HCT116 (cell line): ENCODE data around the gene GFPT2. TPM values are rescaled to one million over a fixed set of nuclear protein-coding genes. Genes with fewer than 3 reads are reported as not detected.

ENCODE experiments used
- ATAC-seq: fragments of 200-7000 bp; cut with Tn5 transposase; 2 replicates; pipeline ENCODE4 v1.9.1; 2020; ENCODE audit warnings: mild to moderate bottlenecking, moderate library complexity
- BruUV-seq: library from RNA; stranded (reverse); fragments of 400-500 nt; replicated peaks from 2 replicates; lab custom pipeline; 2021; lab: Mats Ljungman, UMichigan
- CTCF ChIA-PET: fragments of 300-600 bp; sonication (Branson Sonifier 250); formaldehyde crosslinking; loops from one replicate; lab custom pipeline; 2021; ENCODE audit warnings: antibody characterized with exemption; lab: Charles Lee
- POLR2A ChIA-PET: fragments of 300-600, 350-600 bp; sonication (Branson Sonifier 250); formaldehyde crosslinking; loops from one replicate; lab custom pipeline; 2021; ENCODE audit warnings: antibody characterized with exemption; lab: Charles Lee
- RAD21 ChIA-PET, 2 experiments: fragments of 300-600 bp; sonication (Branson Sonifier 250); formaldehyde crosslinking; loops; one replicate each; lab custom pipeline; 2023; ENCODE audit warnings: low total read pairs in 2 of 2; ENCODE audit not compliant: uncharacterized antibody in 2 of 2, unreplicated experiment in 2 of 2, low non-redundant PET in 1 of 2; lab: Charles Lee
- DNase-seq: peaks from one replicate; pipeline ENCODE4 v3.0.0-alpha.2; 2010; ENCODE audit warnings: low read depth, low spot score
- H2AFZ ChIP-seq: fragments of 200-600 bp; shearing (Covaris generic), sonication (generic); 2 replicates; pipeline ENCODE4 v1.6.1; 2017; ENCODE audit warnings: low read depth, mixed run types, mixed read lengths, antibody characterized with exemption, low read length; ENCODE audit not compliant: poor library complexity, severe bottlenecking
- H3K27ac ChIP-seq: 2 replicates; pipeline ENCODE4 v1.5.1; 2012; ENCODE audit warnings: low read depth, low read length
- H3K27me3 ChIP-seq: fragments of 200-600 bp; sonication (generic); 2 replicates; pipeline ENCODE4 v1.6.1; 2016; ENCODE audit warnings: mixed run types, low read length, mixed read lengths; ENCODE audit not compliant: insufficient read depth
- H3K36me3 ChIP-seq, 2 experiments: fragments of 200-500 bp in 1 of 2; fragments of 200-600 bp in 1 of 2; sonication (Bioruptor generic) in 1 of 2; sonication (generic) in 1 of 2; 2 replicates each; pipeline versions ENCODE4 v1.5.1 to v1.6.1; 2014 to 2016; ENCODE audit warnings: low read length in 2 of 2, inconsistent platforms in 1 of 2, mixed read lengths in 1 of 2, mixed run types in 1 of 2; ENCODE audit not compliant: insufficient read depth in 2 of 2, control insufficient read depth in 1 of 2
- H3K4me1 ChIP-seq, 2 experiments: fragments of 200-600 bp in 1 of 2; sonication (generic) in 1 of 2; 2 replicates each; pipeline versions ENCODE4 v1.5.1 to v1.6.1; 2012 to 2017; ENCODE audit warnings: low read length in 2 of 2, inconsistent platforms in 1 of 2, mild to moderate bottlenecking in 1 of 2, mixed read lengths in 1 of 2, mixed run types in 1 of 2, moderate library complexity in 1 of 2; ENCODE audit not compliant: insufficient read depth in 2 of 2, control insufficient read depth in 1 of 2
- H3K4me2 ChIP-seq: fragments of 200-600 bp; sonication (generic); 2 replicates; pipeline ENCODE4 v1.6.1; 2017; ENCODE audit warnings: mixed run types, low read length, mixed read lengths
- H3K4me3 ChIP-seq, 2 experiments: fragments of 200-600 bp in 1 of 2; sonication (generic) in 1 of 2; replicated peaks in 1 of 2; 2 replicates each; pipeline ENCODE4 v1.5.1; 2011 to 2016; ENCODE audit warnings: low read length in 2 of 2, control low read depth in 1 of 2, low read depth in 1 of 2, mild to moderate bottlenecking in 1 of 2, mixed read lengths in 1 of 2, mixed run types in 1 of 2
- H3K79me2 ChIP-seq: fragments of 200-600 bp; sonication (generic); 2 replicates; pipeline ENCODE4 v1.6.1; 2017; ENCODE audit warnings: mild to moderate bottlenecking, mixed run types, low read length, moderate library complexity, mixed read lengths; ENCODE audit not compliant: insufficient read depth
- H3K9ac ChIP-seq: fragments of 200-600 bp; sonication (generic); 2 replicates; pipeline ENCODE4 v1.6.1; 2016; ENCODE audit warnings: low read length, mixed read lengths
- H3K9me2 ChIP-seq: fragments of 200-600 bp; sonication (generic), shearing (Covaris generic); 2 replicates; pipeline ENCODE4 v1.6.1; 2017; ENCODE audit warnings: mixed run types, mild to moderate bottlenecking, moderate library complexity; ENCODE audit not compliant: insufficient read depth
- H3K9me3 ChIP-seq, 2 experiments: fragments of 200-500 bp in 1 of 2; fragments of 200-600 bp in 1 of 2; sonication (Bioruptor generic) in 1 of 2; sonication (generic) in 1 of 2; 2 replicates each; pipeline ENCODE4 v1.6.1; 2014 to 2017; ENCODE audit warnings: low read length in 2 of 2, mixed read lengths in 2 of 2, inconsistent platforms in 1 of 2, low read depth in 1 of 2, mild to moderate bottlenecking in 1 of 2, mixed run types in 1 of 2, moderate library complexity in 1 of 2; ENCODE audit not compliant: control insufficient read depth in 1 of 2, insufficient read depth in 1 of 2
- H4K20me1 ChIP-seq: fragments of 200-600 bp; sonication (generic), shearing (Covaris generic); 2 replicates; pipeline ENCODE4 v1.6.1; 2017; ENCODE audit warnings: mixed run types, mild to moderate bottlenecking, moderate library complexity; ENCODE audit not compliant: insufficient read depth
- CTCF ChIP-seq, 3 experiments: fragments of 200-600 bp in 1 of 3; sonication (generic) in 1 of 3; IDR thresholded peaks in 2 of 3; conservative IDR thresholded peaks in 1 of 3; 2 replicates each; pipeline ENCODE4 v1.5.1; 2012 to 2017; ENCODE audit warnings: low read depth in 2 of 3, low read length in 2 of 3, antibody characterized with exemption in 1 of 3, borderline replicate concordance in 1 of 3, control low read depth in 1 of 3, mild to moderate bottlenecking in 1 of 3, mixed read lengths in 1 of 3, mixed run types in 1 of 3, moderate library complexity in 1 of 3; ENCODE audit not compliant: insufficient read depth in 1 of 3
- EGR1 ChIP-seq: IDR thresholded peaks from 2 replicates; pipeline ENCODE4 v1.6.1; 2012; ENCODE audit warnings: low read depth
- EZH2phosphoT487 ChIP-seq: fragments of 200-600 bp; IDR thresholded peaks from 2 replicates; pipeline ENCODE4 v1.6.1; 2018; ENCODE audit warnings: antibody characterized with exemption, borderline replicate concordance
- FOSL1 ChIP-seq: IDR thresholded peaks from 2 replicates; pipeline ENCODE4 v1.6.1; 2012; ENCODE audit warnings: low read depth
- JUND ChIP-seq: IDR thresholded peaks from 2 replicates; pipeline ENCODE4 v1.6.1; 2012
- MAX ChIP-seq: IDR thresholded peaks from 2 replicates; pipeline ENCODE4 v1.6.1; 2012
- POLR2AphosphoS5 ChIP-seq: IDR thresholded peaks from 2 replicates; pipeline ENCODE4 v1.6.1; 2011; ENCODE audit warnings: mild to moderate bottlenecking, low read depth, low read length, moderate library complexity
- REST ChIP-seq: IDR thresholded peaks from 2 replicates; pipeline ENCODE4 v1.6.1; 2012; ENCODE audit warnings: low read depth
- SRF ChIP-seq: IDR thresholded peaks from 2 replicates; pipeline ENCODE4 v1.6.1; 2012; ENCODE audit warnings: low read depth
- ZBTB33 ChIP-seq: IDR thresholded peaks from 2 replicates; pipeline ENCODE4 v1.6.1; 2011; ENCODE audit warnings: mild to moderate bottlenecking, low read length, moderate library complexity; ENCODE audit not compliant: insufficient replicate concordance; ENCODE audit errors: extremely low read depth
- ZFX ChIP-seq: fragments of 450-650 bp; IDR thresholded peaks from 2 replicates; pipeline ENCODE4 v1.6.1; 2017
- intact Hi-C: fragments of 100-400 bp; cut with micrococcal nuclease; formaldehyde crosslinking; loops from 2 replicates; pipeline ENCODE4 v1.10.0; 2022
- total RNA-seq: library from RNA; stranded (reverse); gene quantifications from one replicate; pipeline ENCODE4 v1.2.1, GENCODE V29; 2021; ENCODE audit not compliant: unreplicated experiment

The GFPT2 gene
- total RNA-seq, 1 experiment from 2014 or later: 16.1 TPM

- ChIA-PET RAD21 (no interaction called here), POLR2A (no interaction called here), CTCF (interaction anchor here (0.7 to 3.6 kb wide), 11 partner anchors 8 to 200 kb away, joined by 3 to 31 read pairs (median 3); partner anchors contain the start of genes CNOT6 and MAPK9)
- Histone ChIP-seq H3K36me3 (no peaks in the 10 kb centered on the region), H3K4me3 (no peak overlapping the region), H3K79me2 (no peaks in the 10 kb centered on the region), H3K9ac (no peak overlapping the region), H3K27ac (no peak overlapping the region), H3K4me1 (no peaks in the 10 kb centered on the region), H3K9me2 (no peaks in the 10 kb centered on the region), H3K27me3 (no peaks in the 10 kb centered on the region), H4K20me1 (no peaks in the 10 kb centered on the region), H3K9me3 (no peaks in the 10 kb centered on the region), H2AFZ (no peak overlapping the region), H3K4me2 (no peak overlapping the region)
- DNase-seq: no peak
- no TSS peak for BruUV-seq
- TF ChIP-seq FOSL1: no peak
- no peak for TF ChIP-seq ZBTB33
- TF ChIP-seq POLR2AphosphoS5: no peak
- no peak for TF ChIP-seq JUND
- TF ChIP-seq CTCF (IDR thresholded peaks at IDR 0.05 in 2 of 3, conservative IDR thresholded peaks at IDR 0.05 in 1 of 3; ENCODE audit: borderline replicate concordance in 1 of 3, insufficient read depth in 1 of 3, low read depth in 2 of 3, low read length in 2 of 3): no peak
- TF ChIP-seq EZH2phosphoT487: no peak
- no peak for TF ChIP-seq REST
- TF ChIP-seq ZFX: no peak
- no peak for TF ChIP-seq EGR1
- TF ChIP-seq SRF: no peak
- no peak for TF ChIP-seq MAX
- ATAC-seq: no peak
- intact Hi-C loops: no loop called here
Observed at GRCh38 chr5:180316586-180316985, 36.5 kb downstream of the GFPT2 start.
